HepG2 (cell line): Measurements from ENCODE around the gene ABCB6. TPM values are rescaled to one million over a fixed set of nuclear protein-coding genes. Genes with fewer than 3 reads are reported as not detected.

Source experiments
- polyA plus RNA-seq, 8 experiments: library from polyadenylated mRNA; depleted of rRNA in 3 of 8; stranded (reverse) in 7 of 8; unstranded in 1 of 8; fragments of >200 nt; fragmentation: Illumina TruSeq in 4 of 8; extraction: Trizol in 4 of 8; gene quantifications; 2 replicates each; pipeline versions ENCODE4 v1.2.1 to v1.2.3, GENCODE V29; 2011 to 2016; ENCODE audit warnings: low read depth in 4 of 8, missing spikeins in 1 of 8, mixed read lengths in 1 of 8; ENCODE audit not compliant: insufficient read depth in 1 of 8
- total RNA-seq, 5 experiments: library from RNA; depleted of rRNA; stranded (reverse); fragments of >200 nt; fragmentation: Illumina TruSeq; extraction: Trizol; gene quantifications; 2 replicates each; pipeline ENCODE4 v1.2.3, GENCODE V29; 2016; ENCODE audit warnings: low read depth in 1 of 5

ABCB6 gene
- total and polyA plus RNA-seq, 2 of the 13 experiments (the other 11 are each of a cell fraction or from before 2014, with no cell fraction given) = 91.1 to 137 TPM

Other genes starting within 250 kb of the ABCB6 start
- not detected in 2 replicates for gene FEV, start 233.8 kb downstream of the ABCB6 start, total RNA-seq (2016; rRNA removed; fragmentation: Illumina TruSeq; extraction: Trizol)
- gene FEV, start 233.8 kb downstream of the ABCB6 start, polyA plus RNA-seq (2011; rRNA removed) = not detected in 2 replicates
- not detected in 2 replicates for gene CRYBA2, start 225.5 kb downstream of the ABCB6 start, total RNA-seq (2016; rRNA removed; fragmentation: Illumina TruSeq; extraction: Trizol)
- not detected in 2 replicates for gene CRYBA2, start 225.5 kb downstream of the ABCB6 start, polyA plus RNA-seq (2011; rRNA removed)
- gene CFAP65, start 177.4 kb downstream of the ABCB6 start, total RNA-seq (2016; rRNA removed; fragmentation: Illumina TruSeq; extraction: Trizol) = not detected in 2 replicates
- 0.03 and 0.05 TPM in 2 replicates for gene CFAP65, start 177.4 kb downstream of the ABCB6 start, polyA plus RNA-seq (2011; rRNA removed)
- gene IHH, start 158.0 kb downstream of the ABCB6 start, total RNA-seq (2016; rRNA removed; fragmentation: Illumina TruSeq; extraction: Trizol) = 0.15 and 0.42 TPM in 2 replicates
- 0.10 TPM in 1 of 2 replicates, not detected in the other for gene IHH, start 158.0 kb downstream of the ABCB6 start, polyA plus RNA-seq (2011; rRNA removed)
- 30.7 and 42.1 TPM in 2 replicates for gene NHEJ1, start 58.1 kb downstream of the ABCB6 start, total RNA-seq (2016; rRNA removed; fragmentation: Illumina TruSeq; extraction: Trizol)
- gene NHEJ1, start 58.1 kb downstream of the ABCB6 start, polyA plus RNA-seq (2011; rRNA removed) = 23.8 and 30.0 TPM in 2 replicates
- gene SLC23A3, start 48.9 kb downstream of the ABCB6 start, total RNA-seq (2016; rRNA removed; fragmentation: Illumina TruSeq; extraction: Trizol) = 0.38 TPM in 1 of 2 replicates, not detected in the other
- gene SLC23A3, start 48.9 kb downstream of the ABCB6 start, polyA plus RNA-seq (2011; rRNA removed) = 0.78 and 2.1 TPM in 2 replicates
- 24.8 and 35.5 TPM in 2 replicates for gene CNPPD1, start 42.0 kb downstream of the ABCB6 start, total RNA-seq (2016; rRNA removed; fragmentation: Illumina TruSeq; extraction: Trizol)
- gene CNPPD1, start 42.0 kb downstream of the ABCB6 start, polyA plus RNA-seq (2011; rRNA removed) = 49.4 and 60.7 TPM in 2 replicates
- 59.7 and 86.0 TPM in 2 replicates for gene RETREG2, start 40.7 kb downstream of the ABCB6 start, total RNA-seq (2016; rRNA removed; fragmentation: Illumina TruSeq; extraction: Trizol)
- gene RETREG2, start 40.7 kb downstream of the ABCB6 start, polyA plus RNA-seq (2011; rRNA removed) = 134 and 137 TPM in 2 replicates
- gene ZFAND2B, start 12.2 kb downstream of the ABCB6 start, total RNA-seq (2016; rRNA removed; fragmentation: Illumina TruSeq; extraction: Trizol) = 39.4 and 53.3 TPM in 2 replicates
- 115 and 139 TPM in 2 replicates for gene ZFAND2B, start 12.2 kb downstream of the ABCB6 start, polyA plus RNA-seq (2011; rRNA removed)
- 22.2 and 35.0 TPM in 2 replicates for gene ATG9A, start 10.7 kb upstream of the ABCB6 start, total RNA-seq (2016; rRNA removed; fragmentation: Illumina TruSeq; extraction: Trizol)
- gene ATG9A, start 10.7 kb upstream of the ABCB6 start, polyA plus RNA-seq (2011; rRNA removed) = 131 and 172 TPM in 2 replicates
- gene ANKZF1, start 10.8 kb upstream of the ABCB6 start, total RNA-seq (2016; rRNA removed; fragmentation: Illumina TruSeq; extraction: Trizol) = 14.6 and 25.3 TPM in 2 replicates
- gene ANKZF1, start 10.8 kb upstream of the ABCB6 start, polyA plus RNA-seq (2011; rRNA removed) = 128 and 131 TPM in 2 replicates
- gene GLB1L, start 26.5 kb upstream of the ABCB6 start, total RNA-seq (2016; rRNA removed; fragmentation: Illumina TruSeq; extraction: Trizol) = 2.7 and 6.8 TPM in 2 replicates
- gene GLB1L, start 26.5 kb upstream of the ABCB6 start, polyA plus RNA-seq (2011; rRNA removed) = 6.2 and 7.3 TPM in 2 replicates
- 27.0 and 28.0 TPM in 2 replicates for gene STK16, start 26.5 kb upstream of the ABCB6 start, total RNA-seq (2016; rRNA removed; fragmentation: Illumina TruSeq; extraction: Trizol)
- 50.9 and 60.5 TPM in 2 replicates for gene STK16, start 26.5 kb upstream of the ABCB6 start, polyA plus RNA-seq (2011; rRNA removed)
- gene TUBA4B, start 34.3 kb upstream of the ABCB6 start, total RNA-seq (2016; rRNA removed; fragmentation: Illumina TruSeq; extraction: Trizol) = 0.18 and 0.29 TPM in 2 replicates
- 0.18 and 0.22 TPM in 2 replicates for gene TUBA4B, start 34.3 kb upstream of the ABCB6 start, polyA plus RNA-seq (2011; rRNA removed)
- 0.97 and 1.3 TPM in 2 replicates for gene TUBA4A, start 35.0 kb upstream of the ABCB6 start, total RNA-seq (2016; rRNA removed; fragmentation: Illumina TruSeq; extraction: Trizol)
- gene TUBA4A, start 35.0 kb upstream of the ABCB6 start, polyA plus RNA-seq (2011; rRNA removed) = 12.7 and 19.5 TPM in 2 replicates
- 18.6 and 21.3 TPM in 2 replicates for gene DNAJB2, start 60.4 kb upstream of the ABCB6 start, total RNA-seq (2016; rRNA removed; fragmentation: Illumina TruSeq; extraction: Trizol)
- gene DNAJB2, start 60.4 kb upstream of the ABCB6 start, polyA plus RNA-seq (2011; rRNA removed) = 31.1 and 55.2 TPM in 2 replicates
- gene PTPRN, start 90.4 kb upstream of the ABCB6 start, total RNA-seq (2016; rRNA removed; fragmentation: Illumina TruSeq; extraction: Trizol) = not detected in 2 replicates
- 0.24 and 0.26 TPM in 2 replicates for gene PTPRN, start 90.4 kb upstream of the ABCB6 start, polyA plus RNA-seq (2011; rRNA removed)
- gene RESP18, start 113.8 kb upstream of the ABCB6 start, total RNA-seq (2016; rRNA removed; fragmentation: Illumina TruSeq; extraction: Trizol) = not detected in 2 replicates
- not detected in 2 replicates for gene RESP18, start 113.8 kb upstream of the ABCB6 start, polyA plus RNA-seq (2011; rRNA removed)
- 103 and 104 TPM in 2 replicates for gene DNPEP, start 169.0 kb upstream of the ABCB6 start, total RNA-seq (2016; rRNA removed; fragmentation: Illumina TruSeq; extraction: Trizol)
- gene DNPEP, start 169.0 kb upstream of the ABCB6 start, polyA plus RNA-seq (2011; rRNA removed) = 109 and 130 TPM in 2 replicates
- gene DES, start 199.4 kb upstream of the ABCB6 start, total RNA-seq (2016; rRNA removed; fragmentation: Illumina TruSeq; extraction: Trizol) = not detected in 2 replicates
- gene DES, start 199.4 kb upstream of the ABCB6 start, polyA plus RNA-seq (2011; rRNA removed) = 0.21 TPM in 1 of 2 replicates, not detected in the other
- gene SPEG, start 215.9 kb upstream of the ABCB6 start, total RNA-seq (2016; rRNA removed; fragmentation: Illumina TruSeq; extraction: Trizol) = 0.18 TPM in 1 of 2 replicates, not detected in the other
- gene SPEG, start 215.9 kb upstream of the ABCB6 start, polyA plus RNA-seq (2011; rRNA removed) = 0.24 and 0.94 TPM in 2 replicates